Heart right ventricle (tissue), 16 donors: ENCODE results near the gene NATD1. TPM values are rescaled to one million over a fixed set of nuclear protein-coding genes. Genes with fewer than 3 reads are reported as not detected.
A peak's percentile ranks its signal among the peaks of the same experiment; 100 is the strongest.

Experiments used
- ATAC-seq, 8 donors: fragments of 200-7000 bp; cut with Tn5 transposase; one replicate each; pipeline ENCODE4 v1.9.1; 2020; ENCODE audit warnings: mild to moderate bottlenecking in 8 of 8, moderate library complexity in 8 of 8, moderate number of reproducible peaks in 1 of 8
- DNase-seq, 2 donors: peaks; one replicate each; pipeline ENCODE4 v3.0.0-alpha.2; 2020
- H3K27ac ChIP-seq, 10 donors: fragments of 200-600 bp; sonication (generic) in 2 of 10; one replicate each; pipeline versions ENCODE4 v1.5.0 to v1.8.0; 2020 to 2022; ENCODE audit warnings: mild to moderate bottlenecking in 3 of 10
- H3K27me3 ChIP-seq, 7 donors: fragments of 200-600 bp; one replicate each; pipeline ENCODE4 v1.8.0; 2021 to 2022; ENCODE audit warnings: mild to moderate bottlenecking in 2 of 7
- H3K36me3 ChIP-seq, 9 donors: fragments of 200-600 bp; sonication (generic) in 1 of 9; one replicate each; pipeline versions ENCODE4 v1.5.0 to v1.8.0; 2020 to 2022; ENCODE audit warnings: mild to moderate bottlenecking in 2 of 9
- H3K4me1 ChIP-seq, 9 donors: fragments of 200-600 bp; sonication (generic) in 1 of 9; one replicate each; pipeline versions ENCODE4 v1.5.0 to v1.8.0; 2020 to 2022; ENCODE audit warnings: mild to moderate bottlenecking in 4 of 9
- H3K4me3 ChIP-seq, 10 donors: fragments of 200-600 bp; sonication (generic) in 2 of 10; one replicate each; pipeline versions ENCODE4 v1.5.0 to v1.8.0; 2020 to 2022; ENCODE audit warnings: mild to moderate bottlenecking in 7 of 10, moderate library complexity in 2 of 10
- H3K9me3 ChIP-seq, 11 donors: fragments of 200-600 bp in 10 of 11; sonication (generic) in 2 of 11; one replicate each; pipeline versions ENCODE4 v1.5.0 to v1.8.0; 2013 to 2022; ENCODE audit warnings: mild to moderate bottlenecking in 2 of 11, control low read depth in 1 of 11, moderate library complexity in 1 of 11
- CTCF ChIP-seq, 9 donors: fragments of 200-600 bp; sonication (generic) in 2 of 9; IDR thresholded peaks; one replicate each; pipeline versions ENCODE4 v1.5.0 to v1.8.0; 2021 to 2022; ENCODE audit warnings: antibody characterized with exemption in 9 of 9, mild to moderate bottlenecking in 5 of 9, moderate library complexity in 1 of 9
- WGBS, 2 donors: extraction: QIAGEN DNeasy Blood & Tissue Kit; methylation state at CpG; one replicate each; pipeline ENCODE4 v1.1.7; 2013; ENCODE audit warnings: inconsistent platforms in 1 of 2; 5-methylcytosine and 5-hydroxymethylcytosine counted together
- intact Hi-C, 10 donors: fragments of 100-400 bp; cut with DNase I; formaldehyde crosslinking; loops; one replicate each; pipeline versions ENCODE4 v1.11.1 to v1.14.2; 2022
- polyA plus RNA-seq, 2 donors: library from polyadenylated mRNA; stranded (reverse); fragments of 200-250 nt; gene quantifications; one replicate each; pipeline ENCODE4 v1.2.3, GENCODE V29; 2013
- total RNA-seq, 10 donors: library from RNA; stranded (reverse); fragmentation: NEBNext Ultra II Directional in 3 of 10; extraction: Animal tissue kit (Norgen Biotek cat#: 25700) in 3 of 10; gene quantifications; one replicate each; pipeline versions ENCODE4 v1.2.1 to v1.2.4, GENCODE V29; 2021 to 2023
- donor health status: Arrhythmogenic right ventricular cardiomyopathy.
- donor health status: ischemic (EF 13 %, LVEDD 7.1; RV severe dilation, severe dysfunction).
- donor health status: healthy with polysubstance abuse.
- donor health status: DM: no; HTN: yes; CAD: no.
- donor health status: DM: no; HTN: no; CAD: no.
- donor health status: ischemic (EF 25% LVEDD 6.9; RV normal size, moderate dysfunction).
- donor health status: ischemic (EF 25% LVEDD 5.7; RV mildly dilated, moderate dysfunction).
- donor health status: healthy.
- donor health status: DM: yes; HTN: yes; CAD: no.
- donor health status: Ischemic cardiomyopathy.
- donor health status: ischemic (EF 35%, LVEDD 5.7; RV mildly dilated, moderate dysfunction).
- donor health status: nonischemic (EF 11% LVEDD 7.7; RV severe dilation, severe dysfunction).
- donor health status: DM: yes; HTN: yes; CAD: no.
- donor health status: PGD.
- donor health status: ischemic (EF 29% LVEDD 5.4; RV normal size, mild dysfunction).
- donor health status: nonischemic (EF 23%, LVEDD 6.1; RV moderate dilation, normal function).

Gene NATD1
- total and polyA plus RNA-seq, 12 donors: 3.1 to 23.1 (median 18.1) TPM

GRCh38 chr17:21241564-21241963 lies 11.6 kb downstream of the NATD1 start:
- DNase-seq: no peak
- peak in 1 of 8 donors; percentile 7 for ATAC-seq
- peak overlapping the region in 4 of 10 donors; percentile 23 to 70 (median 68) for H3K27ac ChIP-seq
- intact Hi-C loops: no loop called here
- H3K9me3 ChIP-seq: no peaks in the 10 kb centered on the region
- 84 to 85% methylated on average over 11 of the region's 11 CpGs for WGBS, 2 donors
- TF ChIP-seq CTCF (IDR thresholded peaks at IDR 0.05): no peak
- H3K27me3 ChIP-seq: no peaks in the 10 kb centered on the region
- H3K4me1 ChIP-seq: peaks cover 0 to 42% (median 13%) of the 10 kb centered on the region in 9 donors
- H3K4me3 ChIP-seq: no peak overlapping the region
- peaks cover 0 to 32% (median 0%) of the 10 kb centered on the region in 9 donors for H3K36me3 ChIP-seq

DNA sequence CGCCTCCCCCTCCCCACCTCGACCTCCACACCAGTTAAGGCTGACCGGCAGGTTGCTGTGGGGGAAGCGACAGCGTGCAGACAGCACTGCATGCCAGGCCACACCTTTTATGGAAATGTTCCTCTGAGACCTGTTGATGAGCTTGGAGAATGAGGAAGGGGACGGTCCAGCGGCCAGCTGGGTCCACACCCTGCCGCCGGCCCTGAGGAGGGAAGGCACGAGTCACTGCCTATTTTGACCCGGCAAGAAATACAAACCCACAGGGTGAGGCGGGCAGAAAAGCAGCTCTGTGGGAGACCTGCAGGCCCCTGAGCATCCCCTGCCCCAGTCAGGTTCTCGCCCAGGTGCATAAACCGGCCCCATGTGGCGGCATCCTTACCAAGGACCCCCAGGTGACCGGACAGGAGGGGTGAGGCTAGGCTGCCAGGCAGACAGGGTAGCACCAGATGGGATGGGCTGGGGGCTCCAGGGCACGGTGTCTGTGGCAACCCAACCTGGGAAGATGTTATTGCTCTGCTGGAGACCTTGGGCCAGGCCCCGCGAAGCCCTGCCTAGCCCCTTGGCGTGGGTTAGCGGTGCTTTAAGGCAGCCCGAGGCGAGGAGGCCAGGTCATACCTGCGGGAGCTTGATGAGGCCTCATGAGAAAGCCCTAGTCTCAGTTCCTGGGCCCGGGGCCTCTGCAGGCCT lies 12.7 kb downstream of the NATD1 start:
- Histone ChIP-seq H3K9me3 (no peaks in the 10 kb centered on the region), H3K4me1 (peaks cover 0 to 31% (median 13%) of the 10 kb centered on the region in 9 donors), H3K27ac (no peak overlapping the region), H3K27me3 (no peaks in the 10 kb centered on the region), H3K36me3 (peaks cover 0 to 32% (median 0%) of the 10 kb centered on the region in 9 donors), H3K4me3 (no peak overlapping the region)
- intact Hi-C loops: no loop called here
- DNase-seq (no peak), ATAC-seq (no peak)
- TF ChIP-seq CTCF (IDR thresholded peaks at IDR 0.05): no peak
- 74 to 76% methylated on average over 25 of the region's 25 CpGs for WGBS, 2 donors

GRCh38 chr17:21239680-21240368 lies 13.4 kb downstream of the NATD1 start:
- no peaks in the 10 kb centered on the region for H3K27me3 ChIP-seq
- ATAC-seq (peak in 2 of 8 donors; percentile 19 to 30), DNase-seq (no peak)
- intact Hi-C loops: no loop called here
- no peaks in the 10 kb centered on the region for H3K9me3 ChIP-seq
- H3K4me3 ChIP-seq: no peak overlapping the region
- no peak overlapping the region for H3K27ac ChIP-seq
- TF ChIP-seq CTCF (IDR thresholded peaks at IDR 0.05): peak in 8 of 9 donors; percentile 15 to 48 (median 42)
- peaks cover 0 to 26% (median 13%) of the 10 kb centered on the region in 9 donors for H3K4me1 ChIP-seq
- peaks cover 0 to 32% (median 0%) of the 10 kb centered on the region in 9 donors for H3K36me3 ChIP-seq
- 69 to 75% methylated on average over 12 of the region's 12 CpGs for WGBS, 2 donors

DNA sequence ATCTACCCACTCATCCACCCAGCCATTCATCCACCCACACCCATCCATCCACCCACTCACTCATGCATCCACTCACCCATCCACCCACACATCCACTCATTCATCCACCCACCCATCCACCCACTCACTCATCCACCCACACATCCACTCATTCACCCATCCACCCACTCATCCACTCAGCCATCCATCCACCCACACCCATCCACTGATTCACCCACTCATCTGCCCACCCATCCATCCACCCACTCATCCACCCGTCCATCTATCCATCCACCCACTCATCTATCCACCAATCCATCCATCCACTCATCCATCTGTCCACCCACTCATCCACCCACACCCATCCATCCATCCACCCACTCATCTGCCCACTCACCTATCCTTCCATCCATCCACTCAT lies 17.3 kb downstream of the NATD1 start:
- peaks cover 0 to 9% (median 0%) of the 10 kb centered on the region in 9 donors for H3K36me3 ChIP-seq
- no peak for TF ChIP-seq CTCF (IDR thresholded peaks at IDR 0.05)
- DNase-seq (no peak), ATAC-seq (no peak)
- peaks cover 0 to 8% (median 4%) of the 10 kb centered on the region in 11 donors for H3K9me3 ChIP-seq
- no peak overlapping the region for H3K27ac ChIP-seq
- intact Hi-C loops: no loop called here
- WGBS, 2 donors: 83 to 95% methylated on average over 1 of the region's 1 CpG
- no peaks in the 10 kb centered on the region for H3K27me3 ChIP-seq
- H3K4me1 ChIP-seq: peaks cover 0 to 12% (median 0%) of the 10 kb centered on the region in 9 donors
- H3K4me3 ChIP-seq: no peak overlapping the region
